SK-N-SH (cell line): Measurements from ENCODE around the gene NAT9.

Experiments used
- CTCF ChIP-seq: fragments of 200-600 bp; sonication (generic); IDR thresholded peaks from 2 replicates; pipeline ENCODE4 v1.6.1; 2017; ENCODE audit warnings: antibody characterized with exemption, mild to moderate bottlenecking, moderate library complexity
- EP300 ChIP-seq, 2 experiments: IDR thresholded peaks; 2 replicates each; pipeline versions ENCODE4 v1.4.0 to v1.6.1; 2012; ENCODE audit warnings: borderline replicate concordance in 1 of 2, low read depth in 1 of 2, low read length in 1 of 2
- GATA2 ChIP-seq: sonication (generic); formaldehyde crosslinking; IDR thresholded peaks from 2 replicates; pipeline ENCODE4 v1.5.0; 2020; ENCODE audit warnings: mild to moderate bottlenecking, missing genetic modification reagents
- MAX ChIP-seq: IDR thresholded peaks from 2 replicates; pipeline ENCODE4 v1.4.0; 2012; ENCODE audit warnings: low read depth
- MEF2A ChIP-seq: IDR thresholded peaks from 2 replicates; pipeline ENCODE4 v1.4.0; 2012; ENCODE audit warnings: low read depth, borderline replicate concordance
- NRF1 ChIP-seq: IDR thresholded peaks from 2 replicates; pipeline ENCODE4 v1.6.1; 2012; ENCODE audit warnings: low read depth, mild to moderate bottlenecking, low read length
- POLR2AphosphoS5 ChIP-seq: IDR thresholded peaks from 2 replicates; pipeline ENCODE4 v1.6.1; 2012; ENCODE audit warnings: low read depth, low read length
- RAD21 ChIP-seq: IDR thresholded peaks from 2 replicates; pipeline ENCODE4 v1.6.1; 2012; ENCODE audit warnings: mild to moderate bottlenecking, low read length
- SIN3A ChIP-seq: IDR thresholded peaks from 2 replicates; pipeline ENCODE4 v1.6.1; 2012; ENCODE audit warnings: low read depth, mild to moderate bottlenecking, low read length, moderate library complexity, borderline replicate concordance
- TAF1 ChIP-seq: IDR thresholded peaks from 2 replicates; pipeline ENCODE4 v1.6.1; 2012; ENCODE audit warnings: low read depth, mild to moderate bottlenecking, low read length, moderate library complexity, borderline replicate concordance
- TEAD4 ChIP-seq: IDR thresholded peaks from 2 replicates; pipeline ENCODE4 v1.4.0; 2012; ENCODE audit warnings: mild to moderate bottlenecking, borderline replicate concordance; ENCODE audit not compliant: insufficient read depth
- USF2 ChIP-seq: fragments of 150-350 bp; IDR thresholded peaks from 2 replicates; pipeline ENCODE4 v1.6.1; 2017; ENCODE audit warnings: antibody characterized with exemption, low read length, low read depth, borderline replicate concordance
- YY1 ChIP-seq: IDR thresholded peaks from 2 replicates; pipeline ENCODE4 v1.4.0; 2012; ENCODE audit warnings: low read depth, mild to moderate bottlenecking

GRCh38 chr17:74729368-74729767 lies 46.8 kb downstream of the NAT9 start:
- no peak for TF ChIP-seq CTCF
- TF ChIP-seq MAX: no peak
- no peak for TF ChIP-seq YY1
- no peak for TF ChIP-seq POLR2AphosphoS5
- no peak for TF ChIP-seq USF2
- TF ChIP-seq TAF1: no peak
- TF ChIP-seq GATA2 (CRISPR knock-in tag): no peak
- no peak for TF ChIP-seq EP300 (IDR thresholded peaks at IDR 0.05; ENCODE audit: borderline replicate concordance in 1 of 2, low read depth in 1 of 2, low read length in 1 of 2)
- no peak for TF ChIP-seq SIN3A
- no peak for TF ChIP-seq TEAD4
- no peak for TF ChIP-seq MEF2A
- TF ChIP-seq NRF1: no peak
- TF ChIP-seq RAD21: no peak
